Cerebellar nuclear complex (tissue), 1 donor: Measurements from ENCODE around the gene PFKFB2.

Experiments used
- DNase-seq, 2 experiments: peaks; one replicate each; lab custom pipeline; 2025; lab: John Stamatoyannopoulos, UW

Gene PFKFB2

GRCh38 chr1:207052911-207053769, at the start of gene PFKFB2:
Gene PFKFB2 (plus strand): TSS chr1:207053275. CDS start chr1:207054718, 1,443 bp downstream.
- peak; percentile 88 to 95 for DNase-seq

DNA sequence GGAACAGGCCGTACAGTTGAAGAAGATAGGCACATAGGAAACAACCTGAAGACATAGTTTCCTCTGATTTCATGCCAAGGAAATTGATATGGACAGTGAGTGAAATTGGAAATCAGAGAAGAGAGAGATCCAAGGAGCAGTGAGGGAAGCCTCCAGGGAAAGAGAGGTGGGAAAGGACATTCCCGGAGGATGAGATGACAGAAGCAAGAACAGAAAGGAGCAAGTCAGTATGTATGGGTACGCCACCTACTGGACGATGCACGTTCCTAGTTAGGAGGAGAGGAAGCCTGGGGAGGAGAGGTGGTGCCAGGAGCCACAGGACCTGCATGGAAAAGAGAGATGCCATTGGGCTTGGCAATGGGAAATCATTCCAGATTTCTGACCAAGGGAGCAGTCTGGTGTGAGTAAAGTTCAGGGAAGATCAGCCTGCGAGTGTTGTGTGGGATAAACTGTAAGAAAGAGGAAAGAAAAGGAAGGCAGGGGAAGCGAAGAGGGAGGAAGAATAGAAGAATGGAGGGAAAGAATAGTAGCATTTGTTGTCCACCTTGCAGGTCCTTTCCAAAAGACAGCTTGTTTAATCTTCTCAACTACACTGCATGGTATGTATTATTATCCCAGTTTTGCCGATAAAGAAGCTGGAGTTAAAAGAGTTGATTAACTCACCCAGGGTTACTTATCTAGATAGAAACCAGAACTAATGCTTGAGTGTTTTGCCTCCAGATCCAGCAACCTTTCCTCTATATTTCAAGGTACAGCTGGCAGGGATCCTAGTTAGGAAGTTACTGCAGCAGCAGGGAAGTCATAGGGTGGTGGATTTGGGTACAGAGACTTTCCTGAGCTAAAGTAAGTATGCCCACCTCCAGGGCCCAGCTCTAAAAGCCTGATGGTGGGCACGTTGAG, 47.9 kb upstream of the PFKFB2 start:
- DNase-seq: no peak

- DNase-seq: no peak
Observed at GRCh38 chr1:207006083-207006482, 47.0 kb upstream of the PFKFB2 start.

- DNase-seq: no peak
Observed at GRCh38 chr1:207006914-207007313, 46.2 kb upstream of the PFKFB2 start.

GRCh38 chr1:207007352-207008033, 45.6 kb upstream of the PFKFB2 start:
- DNase-seq: no peak

DNA sequence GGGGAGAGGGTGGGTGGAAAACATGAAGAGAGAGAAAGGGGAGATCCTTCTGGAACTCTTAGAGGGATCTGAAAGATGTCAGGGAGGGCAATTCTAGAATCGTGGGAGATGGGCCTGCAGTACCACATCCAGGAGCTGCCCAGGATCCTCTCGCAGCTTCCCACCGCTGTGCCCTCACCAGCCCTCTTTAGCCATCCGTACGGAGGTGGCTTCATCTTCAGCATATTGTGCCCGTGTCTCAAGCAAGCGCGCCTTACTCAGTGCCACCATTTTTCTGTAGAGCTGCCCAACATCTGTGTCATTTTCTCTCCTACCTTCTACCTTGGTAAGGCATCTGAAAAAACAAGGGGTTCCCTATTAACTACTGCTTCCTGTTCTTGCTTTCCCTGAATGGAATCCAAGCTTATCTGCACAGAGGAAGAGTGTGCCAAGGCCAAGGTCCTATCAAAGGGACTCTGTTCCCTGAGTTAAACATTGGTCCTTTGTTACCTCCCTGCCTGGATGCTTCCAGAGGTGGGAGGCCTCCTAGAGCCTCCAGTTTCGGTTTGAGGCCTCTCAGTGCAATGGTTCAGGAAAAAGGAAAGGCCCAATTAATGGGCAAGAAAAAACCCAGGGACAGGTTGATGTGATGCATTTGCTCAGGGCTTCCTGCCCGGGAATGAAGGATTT, 43.8 kb upstream of the PFKFB2 start:
- no peak for DNase-seq

- no peak for DNase-seq
Observed at GRCh38 chr1:207009945-207010344, 43.1 kb upstream of the PFKFB2 start.

GRCh38 chr1:207010726-207011125, 42.3 kb upstream of the PFKFB2 start:
- no peak for DNase-seq

GRCh38 chr1:207013321-207014085, 39.6 kb upstream of the PFKFB2 start:
- no peak for DNase-seq

- no peak for DNase-seq
Observed at GRCh38 chr1:207014728-207015127, 38.3 kb upstream of the PFKFB2 start.

DNA sequence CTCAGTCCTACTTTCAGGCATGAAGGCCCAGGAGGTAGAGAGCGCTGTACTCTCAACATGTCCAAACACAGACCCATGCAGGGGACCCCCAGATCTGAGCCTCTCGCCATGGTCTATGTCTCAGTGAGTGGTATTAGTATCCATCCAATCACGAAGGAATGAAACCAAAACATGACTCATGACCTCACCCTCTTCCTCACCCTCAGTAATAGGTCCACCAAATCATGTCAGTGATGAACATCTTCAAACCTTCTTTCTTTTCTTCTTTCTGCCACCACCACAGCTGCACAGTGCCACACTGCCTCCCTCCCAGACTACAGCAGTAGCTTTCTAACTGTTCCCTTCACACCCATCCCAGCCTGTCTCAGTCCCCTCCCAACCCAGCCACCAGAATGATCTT, 37.3 kb upstream of the PFKFB2 start:
- DNase-seq: no peak

DNA sequence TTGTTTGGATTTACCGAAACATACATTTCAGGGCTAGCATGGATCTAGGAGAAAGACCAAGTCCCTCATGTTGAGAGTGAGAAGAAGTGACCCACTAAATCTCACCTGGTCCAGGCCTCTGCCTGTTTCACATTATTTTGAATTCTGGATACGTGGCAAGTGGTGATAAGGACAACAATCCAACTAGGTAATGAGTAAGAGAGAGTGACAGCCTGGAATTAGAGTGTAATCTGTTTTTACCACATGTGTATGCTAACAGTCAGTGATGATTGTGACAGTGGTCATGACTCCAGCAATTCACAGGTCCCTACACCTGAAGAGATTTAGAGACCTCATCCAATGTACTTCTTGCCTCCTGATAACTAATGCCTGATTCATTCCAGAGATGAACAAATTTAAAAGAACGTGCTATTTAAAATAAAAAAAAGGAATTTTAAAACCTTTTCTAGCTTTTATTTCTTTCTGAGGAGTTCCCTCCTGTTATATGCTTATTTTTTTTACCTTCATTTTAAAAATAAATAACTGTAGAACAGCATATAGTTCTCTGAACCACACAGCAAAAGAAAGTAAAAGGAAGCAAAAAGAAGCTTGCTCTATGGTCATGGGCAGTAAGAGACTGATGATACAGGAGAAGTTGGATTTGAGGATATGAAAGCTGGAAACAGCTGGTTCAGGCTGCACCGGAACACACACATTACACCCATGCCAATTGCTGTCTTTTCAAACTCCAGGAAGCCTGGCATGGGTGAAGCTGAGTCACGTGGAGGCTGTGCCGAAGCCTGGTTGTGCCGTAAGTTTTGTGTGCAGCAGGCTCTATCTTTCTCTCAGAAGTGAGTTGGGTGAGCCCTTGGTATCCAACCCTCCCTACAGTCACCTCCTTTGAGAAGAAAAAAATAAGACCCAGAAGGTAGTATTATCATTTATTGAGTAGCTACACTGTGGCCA, 35.2 kb upstream of the PFKFB2 start:
- DNase-seq: no peak

GRCh38 chr1:207018707-207019106, 34.4 kb upstream of the PFKFB2 start:
- DNase-seq: no peak

GRCh38 chr1:207019161-207019560, 33.9 kb upstream of the PFKFB2 start:
- no peak for DNase-seq

DNA sequence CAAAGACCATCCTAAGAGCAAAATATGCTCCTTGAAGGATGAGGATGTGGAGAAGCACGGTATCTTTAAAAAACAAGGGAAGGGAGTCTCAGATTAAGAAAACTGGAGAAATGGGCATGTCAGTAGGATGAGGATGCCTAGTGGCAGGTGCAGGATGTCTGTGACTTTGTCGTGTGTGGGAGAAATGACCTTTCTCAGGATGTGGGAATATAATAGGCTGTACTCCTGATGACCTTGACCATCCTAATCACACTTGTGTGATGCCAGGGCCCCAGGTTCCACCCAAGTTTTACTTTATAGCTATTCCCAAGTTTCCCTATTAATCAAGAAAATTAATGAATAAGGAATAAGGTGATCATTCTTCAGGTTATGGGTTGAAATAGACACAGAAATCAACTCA, 33.4 kb upstream of the PFKFB2 start:
- no peak for DNase-seq

GRCh38 chr1:207020065-207020708, 32.9 kb upstream of the PFKFB2 start:
- DNase-seq: no peak

DNA sequence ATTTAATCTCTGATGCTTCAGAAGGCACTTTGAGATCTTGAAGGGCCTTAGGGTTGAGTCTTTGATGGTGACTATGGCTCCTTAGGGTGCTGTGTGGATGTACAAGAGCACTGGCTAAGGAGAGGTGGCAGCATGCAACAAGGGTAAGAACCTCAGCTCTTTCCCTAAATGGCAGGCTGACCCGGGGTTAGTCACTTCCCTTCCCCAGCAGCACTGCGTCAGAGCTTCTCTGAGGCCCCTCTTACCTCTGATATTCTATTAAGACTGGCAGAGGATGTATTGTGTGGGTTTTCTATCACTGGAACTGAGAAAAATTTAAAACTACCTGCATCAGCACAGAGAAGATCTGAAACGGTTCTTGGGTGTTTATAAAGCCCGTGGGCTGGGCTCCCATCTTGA, 32.4 kb upstream of the PFKFB2 start:
- no peak for DNase-seq

DNA sequence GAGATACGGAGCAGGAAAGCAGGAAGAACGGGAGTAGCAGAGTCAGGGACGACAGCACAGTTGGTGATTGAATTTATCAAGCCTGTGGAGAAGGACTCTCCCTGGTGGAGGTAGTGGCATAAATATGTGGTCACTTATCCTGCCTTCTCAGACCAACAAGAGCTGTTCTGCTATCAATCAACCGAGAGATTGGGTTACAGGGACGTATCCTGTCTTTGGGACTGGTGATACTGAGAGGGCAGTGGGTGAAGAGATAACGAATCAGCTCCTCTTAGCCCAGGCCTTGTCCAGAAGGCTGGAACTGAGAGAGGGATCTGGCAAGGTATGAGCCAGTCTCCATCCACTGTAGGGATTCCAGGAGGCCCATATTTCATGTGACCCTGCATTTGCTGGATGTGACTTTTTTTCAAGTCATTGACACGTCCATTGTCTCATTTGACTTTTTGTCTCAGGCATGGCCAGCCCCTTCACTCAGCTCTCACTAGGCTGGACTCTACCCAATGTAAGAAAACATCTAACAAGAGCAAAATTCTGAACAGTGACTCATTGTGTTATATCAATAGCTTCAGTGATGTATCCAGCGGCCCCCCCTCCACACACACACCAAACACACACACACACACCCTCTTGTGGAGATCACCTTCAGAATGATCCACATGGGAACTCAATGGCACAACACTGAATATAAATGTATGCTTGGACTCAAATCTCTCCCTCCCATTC, 31.8 kb upstream of the PFKFB2 start:
- no peak for DNase-seq
